Smooth muscle cell (in vitro differentiated cells): ENCODE data around the gene EARS2. TPM values are rescaled to one million over a fixed set of nuclear protein-coding genes. Genes with fewer than 3 reads are reported as not detected.
"Not testable (repeated sequence)": the region's sequence is repeated elsewhere in the genome, so short reads cannot be mapped to it uniquely, and the experiment has no call there.

Experiments used
- DNase-seq: peaks from one replicate; lab custom pipeline; 2025; ENCODE audit not compliant: unreplicated experiment; lab: John Stamatoyannopoulos, UW
- H2AFZ ChIP-seq: fragments of 200-600 bp; sonication (generic); 2 replicates; pipeline ENCODE4 v1.6.0; 2016; ENCODE audit warnings: antibody characterized with exemption, low read depth, mild to moderate bottlenecking
- H3F3A ChIP-seq: fragments of 200-600 bp; sonication (generic); 2 replicates; pipeline ENCODE4 v1.6.0; 2017; ENCODE audit warnings: antibody characterized with exemption, low read depth
- H3K27ac ChIP-seq: fragments of 200-600 bp; sonication (generic); 2 replicates; pipeline ENCODE4 v1.5.1; 2016; ENCODE audit warnings: low read depth, mild to moderate bottlenecking
- H3K27me3 ChIP-seq: fragments of 200-600 bp; sonication (generic); 2 replicates; pipeline ENCODE4 v1.6.1; 2016; ENCODE audit warnings: low read depth, mild to moderate bottlenecking
- H3K36me3 ChIP-seq: fragments of 200-600 bp; sonication (generic); 2 replicates; pipeline ENCODE4 v1.5.1; 2016; ENCODE audit warnings: low read depth
- H3K4me1 ChIP-seq: fragments of 200-600 bp; sonication (generic); 2 replicates; pipeline ENCODE4 v1.5.1; 2016; ENCODE audit warnings: low read depth
- H3K4me2 ChIP-seq: fragments of 200-600 bp; sonication (generic); 2 replicates; pipeline ENCODE4 v1.6.0; 2016; ENCODE audit warnings: mild to moderate bottlenecking
- H3K4me3 ChIP-seq: fragments of 200-600 bp; sonication (generic); 2 replicates; pipeline ENCODE4 v1.5.1; 2016; ENCODE audit warnings: mild to moderate bottlenecking
- H3K79me2 ChIP-seq: fragments of 200-600 bp; sonication (generic); 2 replicates; pipeline ENCODE4 v1.6.0; 2016; ENCODE audit warnings: low read depth, mild to moderate bottlenecking
- H3K9ac ChIP-seq: fragments of 200-600 bp; sonication (generic); 2 replicates; pipeline ENCODE4 v1.6.0; 2016; ENCODE audit warnings: low read depth
- H3K9me3 ChIP-seq: fragments of 200-600 bp; sonication (generic); replicated peaks from 2 replicates; pipeline ENCODE4 v1.5.1; 2016; ENCODE audit warnings: low read depth
- H4K20me1 ChIP-seq: fragments of 200-600 bp; sonication (generic); 2 replicates; pipeline ENCODE4 v1.6.0; 2016; ENCODE audit warnings: low read depth
- WGBS: methylation state at CpG from one replicate; pipeline ENCODE4 v1.1.7; 2016; ENCODE audit warnings: low lambda C conversion rate; 5-methylcytosine and 5-hydroxymethylcytosine counted together
- polyA plus RNA-seq: library from polyadenylated mRNA; unstranded; fragments of >200 nt; fragmentation: Nextera tagmentation; extraction: Ambion mirVana; gene quantifications from 2 replicates; pipeline ENCODE4 v1.2.1, GENCODE V29; 2016
- total RNA-seq: library from RNA; depleted of rRNA; stranded (reverse); fragments of >200 nt; gene quantifications from 2 replicates; pipeline ENCODE4 v1.2.3, GENCODE V29; 2014
- TF ChIP-seq, protein P1 (sequence below): fragments of 200-600 bp; sonication (generic); IDR thresholded peaks from 2 replicates; pipeline ENCODE4 v1.5.1; 2017; ENCODE audit warnings: borderline replicate concordance, mild to moderate bottlenecking, antibody characterized with exemption; ENCODE audit not compliant: insufficient read depth, poor library complexity, severe bottlenecking

The EARS2 gene
- total and polyA plus RNA-seq, 2 experiments from 2014 or later = 13.0 to 32.8 TPM

DNA sequence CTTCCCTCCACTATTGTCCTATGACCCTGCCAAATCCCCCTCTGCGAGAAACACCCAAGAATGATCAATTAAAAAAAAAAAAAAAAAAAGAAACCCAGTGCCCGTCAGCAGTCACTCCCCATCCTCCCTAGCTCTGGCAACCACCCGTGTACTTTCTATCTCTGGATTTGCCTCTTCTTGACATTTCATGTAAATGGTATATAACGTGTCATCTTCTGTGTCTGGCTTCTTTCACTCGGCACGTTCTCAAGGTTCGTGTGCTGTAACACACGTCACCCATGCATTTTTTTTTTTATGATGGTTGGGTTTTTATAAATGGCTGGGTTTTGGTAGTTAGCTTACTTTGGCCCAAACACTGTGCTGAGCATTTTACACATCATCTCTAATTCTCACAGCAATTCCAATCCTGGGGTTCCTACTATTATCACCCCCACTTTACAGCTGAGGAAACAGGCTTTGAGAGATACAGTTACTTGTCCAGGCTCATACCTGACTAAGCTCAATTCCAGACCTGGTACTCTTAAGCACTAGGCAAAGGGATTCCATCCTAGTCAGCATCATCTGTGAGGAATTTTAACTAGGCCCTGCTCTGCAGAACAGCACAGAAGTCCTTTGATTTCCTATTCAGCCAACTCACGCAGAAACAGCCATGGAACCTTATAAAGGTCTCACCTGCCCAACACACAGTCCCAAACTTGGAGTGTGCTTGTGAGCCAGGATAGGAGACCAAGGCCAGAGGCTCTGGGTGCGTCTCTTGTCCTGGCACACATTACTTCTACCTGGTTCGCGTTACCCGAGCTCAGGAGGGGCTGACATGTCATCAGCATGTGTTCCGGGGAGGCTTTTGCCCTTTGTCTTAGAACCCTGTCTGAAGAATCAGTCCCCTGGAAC lies 27.3 kb upstream of the EARS2 start:
- H2AFZ ChIP-seq = no peak overlapping the region
- H3K27me3 ChIP-seq = no peaks in the 10 kb centered on the region
- H3K4me1 ChIP-seq = no peaks in the 10 kb centered on the region
- DNase-seq = no peak
- 75% methylated on average over 13 of the region's 14 CpGs for WGBS
- H3K9ac ChIP-seq = no peak overlapping the region
- TF ChIP-seq, protein P1, sequence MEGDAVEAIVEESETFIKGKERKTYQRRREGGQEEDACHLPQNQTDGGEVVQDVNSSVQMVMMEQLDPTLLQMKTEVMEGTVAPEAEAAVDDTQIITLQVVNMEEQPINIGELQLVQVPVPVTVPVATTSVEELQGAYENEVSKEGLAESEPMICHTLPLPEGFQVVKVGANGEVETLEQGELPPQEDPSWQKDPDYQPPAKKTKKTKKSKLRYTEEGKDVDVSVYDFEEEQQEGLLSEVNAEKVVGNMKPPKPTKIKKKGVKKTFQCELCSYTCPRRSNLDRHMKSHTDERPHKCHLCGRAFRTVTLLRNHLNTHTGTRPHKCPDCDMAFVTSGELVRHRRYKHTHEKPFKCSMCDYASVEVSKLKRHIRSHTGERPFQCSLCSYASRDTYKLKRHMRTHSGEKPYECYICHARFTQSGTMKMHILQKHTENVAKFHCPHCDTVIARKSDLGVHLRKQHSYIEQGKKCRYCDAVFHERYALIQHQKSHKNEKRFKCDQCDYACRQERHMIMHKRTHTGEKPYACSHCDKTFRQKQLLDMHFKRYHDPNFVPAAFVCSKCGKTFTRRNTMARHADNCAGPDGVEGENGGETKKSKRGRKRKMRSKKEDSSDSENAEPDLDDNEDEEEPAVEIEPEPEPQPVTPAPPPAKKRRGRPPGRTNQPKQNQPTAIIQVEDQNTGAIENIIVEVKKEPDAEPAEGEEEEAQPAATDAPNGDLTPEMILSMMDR = no peak
- peak overlapping the region; percentile 15 for H3K27ac ChIP-seq
- H3F3A ChIP-seq = no peaks in the 10 kb centered on the region
- H3K79me2 ChIP-seq = peaks cover 38% of the 10 kb centered on the region
- H3K4me3 ChIP-seq = no peak overlapping the region
- peaks cover 10% of the 10 kb centered on the region for H3K36me3 ChIP-seq
- H3K9me3 ChIP-seq = no peaks in the 10 kb centered on the region
- peaks cover 37% of the 10 kb centered on the region for H4K20me1 ChIP-seq
- H3K4me2 ChIP-seq = no peak overlapping the region

DNA sequence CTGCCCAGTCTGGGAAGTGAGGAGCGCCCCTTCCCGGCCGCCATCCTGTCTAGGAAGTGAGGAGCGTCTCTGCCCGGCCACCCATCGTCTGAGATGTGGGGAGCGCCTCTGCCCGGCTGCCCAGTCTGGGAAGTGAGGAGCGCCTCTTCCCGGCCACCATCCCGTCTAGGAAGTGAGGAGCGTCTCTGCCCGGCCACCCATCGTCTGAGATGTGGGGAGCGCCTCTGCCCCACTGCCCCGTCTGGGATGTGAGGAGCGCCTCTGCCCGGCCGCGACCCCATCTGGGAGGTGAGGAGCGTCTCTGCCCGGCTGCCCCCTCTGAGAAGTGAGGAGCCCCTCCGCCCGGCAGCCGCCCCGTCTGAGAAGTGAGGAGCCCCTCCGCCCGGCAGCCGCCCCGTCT lies 26.1 kb upstream of the EARS2 start:
- not testable (repeated sequence) for H2AFZ ChIP-seq, H3K9me3 ChIP-seq, H3K36me3 ChIP-seq, H3K27ac ChIP-seq, H3K9ac ChIP-seq, H3K4me1 ChIP-seq, H3F3A ChIP-seq, DNase-seq, H3K4me3 ChIP-seq, H3K27me3 ChIP-seq, H3K4me2 ChIP-seq
- Histone ChIP-seq H4K20me1 (peaks cover 25% of the 10 kb centered on the region), H3K79me2 (peaks cover 26% of the 10 kb centered on the region)
- WGBS = 95% methylated on average over 25 of the region's 30 CpGs

DNA sequence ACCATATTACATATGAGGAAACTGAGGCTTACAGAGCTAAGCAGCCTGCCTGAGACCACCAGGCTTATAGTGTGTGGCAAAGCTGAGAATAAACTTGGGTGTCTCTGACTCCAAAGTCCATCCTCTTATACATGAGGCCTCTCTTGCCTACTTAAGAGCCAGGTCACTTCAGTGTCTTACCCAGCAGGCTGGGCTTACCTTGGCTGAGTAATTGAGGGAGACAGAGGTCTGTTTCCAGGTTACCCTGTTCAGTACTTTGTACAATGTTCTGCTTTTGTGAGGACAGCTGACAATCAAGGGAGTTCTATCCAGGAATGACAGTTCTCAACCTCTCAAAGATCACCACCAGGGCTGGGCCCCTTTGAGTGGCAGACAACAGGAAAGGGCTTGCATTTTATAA lies 24.6 kb upstream of the EARS2 start:
- H3K27ac ChIP-seq = no peak overlapping the region
- TF ChIP-seq, protein P1 = no peak
- H3K4me3 ChIP-seq = no peak overlapping the region

DNA sequence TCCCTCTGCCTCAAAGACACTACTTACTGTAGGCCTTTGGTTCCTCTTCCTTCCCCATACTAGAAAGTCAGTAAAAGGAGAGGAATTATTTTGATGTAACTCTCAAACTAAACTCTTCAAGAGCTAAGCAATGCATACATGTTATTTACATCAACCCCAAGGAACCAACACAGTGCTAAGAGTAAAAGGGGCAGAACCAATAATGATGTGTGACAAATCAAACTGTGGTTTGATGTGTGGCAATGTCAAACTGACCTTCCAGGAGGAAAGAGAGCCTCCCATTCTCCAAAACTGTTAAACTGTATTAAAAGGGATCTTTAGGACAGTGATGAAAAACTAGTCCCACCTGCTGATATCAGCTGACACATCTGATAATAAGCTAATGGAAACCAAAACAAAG lies 23.2 kb upstream of the EARS2 start:
- Histone ChIP-seq H2AFZ (no peak overlapping the region), H3F3A (peaks cover 9% of the 10 kb centered on the region), H3K4me1 (no peaks in the 10 kb centered on the region), H3K79me2 (no peaks in the 10 kb centered on the region), H4K20me1 (no peaks in the 10 kb centered on the region), H3K9me3 (no peaks in the 10 kb centered on the region), H3K36me3 (peaks cover 10% of the 10 kb centered on the region), H3K27ac (no peak overlapping the region), H3K4me3 (no peak overlapping the region), H3K9ac (no peak overlapping the region), H3K27me3 (no peaks in the 10 kb centered on the region), H3K4me2 (no peak overlapping the region)
- TF ChIP-seq, protein P1 = no peak
- DNase-seq = no peak

More for the DNA sequence above, 24.6 kb upstream of the EARS2 start:
- Histone ChIP-seq H4K20me1 (peaks cover 10% of the 10 kb centered on the region), H3K4me2 (no peak overlapping the region), H3K27me3 (no peaks in the 10 kb centered on the region), H3K4me1 (no peaks in the 10 kb centered on the region), H3K79me2 (peaks cover 12% of the 10 kb centered on the region), H3K9me3 (no peaks in the 10 kb centered on the region), H2AFZ (no peak overlapping the region), H3K36me3 (peaks cover 10% of the 10 kb centered on the region), H3F3A (peaks cover 9% of the 10 kb centered on the region), H3K9ac (no peak overlapping the region)
- no peak for DNase-seq
